Stimulated activated CD8-positive, alpha-beta memory T cell treated with anti-CD3 and anti-CD28 coated beads, Interleukin-4, amount 100 ng/mL, for 24 hours (primary cell): ENCODE data around the gene RIMS3.
"Not testable (repeated sequence)": the region's sequence is repeated elsewhere in the genome, so short reads cannot be mapped to it uniquely, and the experiment has no call there.

Experiments used
- DNase-seq: peaks from one replicate; pipeline ENCODE4 v3.0.0-alpha.2; 2020; ENCODE audit warnings: low read depth

RIMS3 gene

DNA sequence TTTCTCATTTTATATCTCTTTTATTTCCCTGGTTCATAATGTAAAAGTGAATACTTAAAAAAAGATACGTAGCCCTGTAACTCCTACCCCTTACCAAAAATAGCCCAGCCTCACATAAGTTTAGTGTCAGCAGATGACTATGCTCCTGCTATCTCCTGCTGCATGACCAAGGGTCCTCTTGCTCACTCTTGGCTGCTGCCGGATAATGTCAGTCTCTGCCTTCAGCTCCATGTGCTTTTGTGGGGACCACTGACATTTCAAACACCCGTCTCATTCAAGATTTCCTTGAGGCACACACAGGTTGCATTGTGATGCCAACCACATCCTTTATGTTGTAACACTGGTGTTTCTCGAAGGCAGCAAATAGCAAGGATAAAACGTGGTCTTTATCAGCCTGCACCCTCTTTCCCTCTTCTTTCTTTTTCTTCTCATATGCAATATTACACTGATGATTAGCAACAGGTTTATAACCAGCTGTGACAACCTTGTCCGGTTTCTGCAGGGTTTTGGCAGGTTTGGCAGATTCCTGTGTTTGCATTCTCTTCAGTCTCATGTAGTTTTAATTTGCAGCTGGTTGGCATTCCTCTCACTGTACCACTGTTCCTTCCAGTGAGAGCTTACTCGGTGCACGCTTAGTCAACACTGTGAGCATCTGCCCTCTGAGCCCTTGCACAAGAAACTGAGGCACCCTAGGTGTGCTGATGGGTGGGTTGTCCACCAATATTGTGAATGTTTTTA, 71.9 kb downstream of the RIMS3 start:
- DNase-seq, result no peak

DNA sequence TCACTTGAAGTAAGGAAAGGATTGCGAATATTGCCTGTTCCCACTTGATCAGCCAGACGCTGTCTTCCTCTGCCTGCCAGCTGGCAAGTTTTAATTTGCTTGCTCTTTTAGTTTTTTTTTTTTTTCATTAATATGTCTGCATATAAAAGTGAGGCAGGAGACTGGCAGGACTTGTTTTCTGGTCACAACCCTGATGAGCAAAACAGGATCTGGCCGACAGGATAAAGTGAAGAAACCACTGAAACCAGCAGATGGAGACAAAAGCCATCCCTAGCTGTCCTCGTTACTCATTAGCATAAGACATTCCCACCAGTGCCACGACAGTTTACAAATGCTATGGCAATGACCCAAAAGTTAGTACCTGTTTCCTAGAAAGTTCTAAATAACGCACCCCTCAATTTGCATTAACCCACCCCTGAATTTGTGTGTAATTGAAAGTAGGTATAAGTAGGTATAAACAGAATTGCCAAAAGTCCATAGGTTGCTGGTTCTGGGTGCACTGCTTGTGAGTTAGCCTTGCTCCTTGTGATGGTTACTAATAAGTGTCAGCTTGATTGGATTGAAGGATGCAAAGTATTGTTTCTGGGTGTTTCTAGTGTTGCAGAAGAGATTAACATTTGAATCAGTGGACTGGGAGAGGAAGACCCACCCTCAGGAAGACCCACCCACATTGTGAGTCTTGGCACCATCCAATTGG, 73.2 kb downstream of the RIMS3 start:
- no peak for DNase-seq

DNA sequence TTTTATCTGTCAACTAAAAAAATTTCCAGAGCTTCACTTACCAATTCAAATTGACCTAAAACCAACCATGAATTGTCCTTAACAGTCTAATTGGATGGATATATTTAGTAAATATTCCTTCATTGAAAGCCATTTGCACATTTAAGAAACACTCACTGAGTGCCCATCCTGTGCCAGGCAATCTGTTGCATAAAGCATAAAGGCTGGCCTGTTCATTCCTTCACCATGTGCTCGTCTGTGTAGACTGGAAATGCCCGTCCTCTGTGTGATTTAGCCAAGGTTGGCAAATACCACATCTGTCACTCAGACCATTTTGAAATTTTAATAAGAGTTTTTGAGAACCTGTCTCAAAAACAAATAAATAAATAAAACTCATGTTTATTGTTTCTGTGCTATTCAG, 76.9 kb downstream of the RIMS3 start:
- no peak for DNase-seq

DNA sequence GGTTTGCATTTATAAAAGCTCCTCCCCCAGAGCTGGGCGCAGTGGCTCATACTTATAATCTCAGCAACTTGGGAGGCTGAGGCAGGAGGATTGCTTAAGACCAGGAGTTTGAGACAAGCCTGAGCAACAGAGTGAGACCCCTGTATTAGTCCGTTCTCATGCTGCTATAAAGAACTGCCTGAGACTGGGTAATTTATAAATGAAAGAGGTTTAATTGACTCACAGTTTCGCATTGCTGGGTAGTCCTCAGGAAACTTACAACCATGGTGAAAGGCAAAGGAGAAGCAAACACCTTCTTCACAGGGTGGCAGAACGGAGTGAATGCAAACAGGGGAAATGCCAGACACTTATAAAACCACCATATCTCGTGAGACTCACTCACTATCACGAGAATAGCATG, 81.5 kb downstream of the RIMS3 start:
- DNase-seq, result no peak

DNA sequence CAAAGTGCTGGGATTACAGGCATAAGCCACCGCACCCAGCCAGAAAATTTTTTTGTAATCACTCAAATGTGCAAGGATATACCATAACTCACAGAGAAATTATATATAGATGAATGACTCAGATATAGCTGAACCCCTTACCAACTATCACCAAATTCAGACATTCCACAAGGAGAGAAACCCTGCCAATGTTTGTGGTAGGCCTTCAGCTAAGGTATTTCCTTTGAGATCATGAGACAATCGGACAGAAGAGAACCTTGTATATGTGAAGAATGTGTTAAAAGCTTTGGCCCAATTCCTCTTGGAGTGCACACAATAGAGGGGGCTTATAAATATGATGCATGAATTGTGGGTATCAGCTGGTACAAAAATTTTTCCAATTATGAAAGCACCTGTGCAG, 83.4 kb downstream of the RIMS3 start:
- DNase-seq, result no peak

DNA sequence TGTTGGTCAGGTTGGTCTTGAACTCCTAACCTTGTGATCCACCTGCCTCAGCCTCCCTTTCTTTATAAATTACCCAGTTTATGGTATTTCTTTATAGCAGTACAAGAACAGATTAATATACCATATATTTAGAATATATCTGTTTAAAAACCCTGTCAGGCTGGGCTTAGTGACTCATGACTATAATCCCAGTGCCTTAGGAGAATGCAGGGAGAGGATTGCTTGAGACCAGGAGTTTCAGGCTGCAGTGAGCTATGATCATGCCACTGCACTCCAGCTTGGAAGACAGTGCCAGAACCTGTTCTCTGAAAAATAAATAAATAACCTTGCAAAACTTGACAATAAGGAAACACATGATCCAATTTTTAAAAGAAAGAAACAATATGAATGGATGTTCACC, 90.1 kb downstream of the RIMS3 start:
- no peak for DNase-seq

DNA sequence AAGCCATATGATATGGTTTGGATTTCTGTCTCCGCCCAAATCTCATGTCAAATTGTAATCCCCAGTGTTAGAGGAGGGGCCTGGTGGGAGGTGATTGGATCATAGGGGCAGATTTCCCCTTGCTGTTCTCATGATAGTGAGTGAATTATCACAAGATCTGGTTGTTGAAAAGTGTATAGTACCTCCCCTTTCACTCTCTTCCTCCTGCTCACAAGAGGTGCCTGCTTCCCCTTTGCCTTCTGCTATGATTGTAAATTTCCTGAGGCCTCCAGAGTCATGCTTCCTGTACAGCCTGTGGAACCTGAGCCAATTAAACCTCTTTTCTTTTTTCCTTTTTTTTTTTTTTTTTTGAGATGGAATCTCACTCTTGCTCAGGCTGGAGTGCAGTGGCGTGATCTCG, 90.7 kb downstream of the RIMS3 start:
- DNase-seq, result not testable (repeated sequence)
